Ovary (tissue), 3 donors: Measurements from ENCODE around the gene GUCD1.

ENCODE experiments used
- CTCF ChIP-seq, 3 donors: fragments of 450-650 bp in 2 of 3; fragments of 200-600 bp in 1 of 3; IDR thresholded peaks; one replicate each; pipeline versions ENCODE4 v1.5.1 to v1.8.0; 2016 to 2022; ENCODE audit warnings: antibody characterized with exemption in 3 of 3, mild to moderate bottlenecking in 1 of 3
- EP300 ChIP-seq: sonication (generic); formaldehyde crosslinking; IDR thresholded peaks from one replicate; pipeline ENCODE4 v1.6.1; 2017; ENCODE audit warnings: antibody characterized with exemption
- POLR2A ChIP-seq: fragments of 450-650 bp; IDR thresholded peaks from one replicate; pipeline ENCODE4 v1.6.1; 2017; ENCODE audit warnings: antibody characterized with exemption, mild to moderate bottlenecking, moderate library complexity
- donor health status: DM: no; HTN: no; CAD: no.

- TF ChIP-seq EP300 (no peak), POLR2A (no peak), CTCF (IDR thresholded peaks at IDR 0.05) (no peak)
These were observed 59.6 kb downstream of the GUCD1 start for GRCh38 chr22:24495365-24495675.
